Fibroblast of skin of abdomen (primary cell): ENCODE results near the gene TEAD1.

Experiments used
- DNase-seq: peaks from one replicate; pipeline ENCODE4 v3.0.0-alpha.2; 2013

The TEAD1 gene

GRCh38 chr11:12792590-12792989 lies 118.4 kb downstream of the TEAD1 start:
- DNase-seq, result peak; percentile 60

- DNase-seq, result no peak
These were observed 118.8 kb downstream of the TEAD1 start for GRCh38 chr11:12793065-12793464.

- no peak for DNase-seq
These were observed 119.3 kb downstream of the TEAD1 start for GRCh38 chr11:12793506-12793905.

GRCh38 chr11:12794576-12795230 lies 120.5 kb downstream of the TEAD1 start:
- no peak for DNase-seq

- no peak for DNase-seq
These were observed 123.8 kb downstream of the TEAD1 start for GRCh38 chr11:12797996-12798395.

GRCh38 chr11:12798609-12799011 lies 124.4 kb downstream of the TEAD1 start:
- no peak for DNase-seq

GRCh38 chr11:12799334-12799835 lies 125.2 kb downstream of the TEAD1 start:
- DNase-seq, result no peak

GRCh38 chr11:12800032-12800671 lies 125.9 kb downstream of the TEAD1 start:
- DNase-seq, result peak; percentile 64

- DNase-seq, result no peak
These were observed 126.7 kb downstream of the TEAD1 start for GRCh38 chr11:12800871-12801270.

GRCh38 chr11:12801976-12802375 lies 127.8 kb downstream of the TEAD1 start:
- no peak for DNase-seq

- peak; percentile 66 for DNase-seq
These were observed 128.3 kb downstream of the TEAD1 start for GRCh38 chr11:12802418-12803085.

- DNase-seq, result peak; percentile 75
These were observed 129.0 kb downstream of the TEAD1 start for GRCh38 chr11:12803086-12803826.

- DNase-seq, result no peak
These were observed 131.9 kb downstream of the TEAD1 start for GRCh38 chr11:12806113-12806512.

GRCh38 chr11:12807621-12808020 lies 133.4 kb downstream of the TEAD1 start:
- DNase-seq, result no peak

- DNase-seq, result peak; percentile 67
These were observed 134.3 kb downstream of the TEAD1 start for GRCh38 chr11:12808519-12808918.

GRCh38 chr11:12809364-12809763 lies 135.1 kb downstream of the TEAD1 start:
- DNase-seq, result no peak

GRCh38 chr11:12809864-12810567 lies 135.8 kb downstream of the TEAD1 start:
- peak; percentile 48 for DNase-seq

- DNase-seq, result no peak
These were observed 136.3 kb downstream of the TEAD1 start for GRCh38 chr11:12810568-12810894.

- no peak for DNase-seq
These were observed 137.6 kb downstream of the TEAD1 start for GRCh38 chr11:12811861-12812260.

GRCh38 chr11:12812849-12813248 lies 138.6 kb downstream of the TEAD1 start:
- no peak for DNase-seq

GRCh38 chr11:12813371-12814225 lies 139.4 kb downstream of the TEAD1 start:
- DNase-seq, result no peak

GRCh38 chr11:12815129-12815480 lies 140.9 kb downstream of the TEAD1 start:
- no peak for DNase-seq
